Neural cell (in vitro differentiated cells): Measurements from ENCODE around the gene ADRA2A. TPM values are rescaled to one million over a fixed set of nuclear protein-coding genes. Genes with fewer than 3 reads are reported as not detected.

Source experiments
- H2AFZ ChIP-seq: fragments of 200-600, 300-800 bp; sonication (generic), shearing (Covaris generic); 2 replicates; pipeline ENCODE4 v1.6.0; 2014; ENCODE audit warnings: low read depth, mild to moderate bottlenecking, antibody characterized with exemption, low read length, moderate library complexity
- H3F3A ChIP-seq: fragments of 200-600 bp; shearing (Covaris generic); 2 replicates; pipeline ENCODE4 v1.6.1; 2016; ENCODE audit warnings: mild to moderate bottlenecking, moderate library complexity, mixed read lengths, antibody characterized with exemption, low read length; ENCODE audit not compliant: insufficient read depth, poor library complexity, severe bottlenecking
- H3K27ac ChIP-seq: fragments of 200-600, 300-800 bp; sonication (generic), shearing (Covaris generic); 2 replicates; pipeline ENCODE4 v1.5.1; 2014; ENCODE audit warnings: mild to moderate bottlenecking, low read length, moderate library complexity
- H3K27me3 ChIP-seq: fragments of 300-800, 200-600 bp; sonication (generic), shearing (Covaris generic); 2 replicates; pipeline ENCODE4 v1.6.0; 2014; ENCODE audit warnings: mild to moderate bottlenecking, low read depth, low read length, moderate library complexity; ENCODE audit not compliant: insufficient read depth
- H3K36me3 ChIP-seq: fragments of 300-800, 200-600 bp; sonication (generic), shearing (Covaris generic); 2 replicates; pipeline ENCODE4 v1.5.1; 2014; ENCODE audit warnings: mild to moderate bottlenecking, antibody characterized with exemption, low read length, moderate library complexity; ENCODE audit not compliant: insufficient read depth
- H3K4me2 ChIP-seq: fragments of 300-800, 200-600 bp; sonication (generic), shearing (Covaris generic); 2 replicates; pipeline ENCODE4 v1.6.0; 2014; ENCODE audit warnings: mild to moderate bottlenecking, low read length
- H3K4me3 ChIP-seq: fragments of 300-800, 200-600 bp; sonication (generic), shearing (Covaris generic); 2 replicates; pipeline ENCODE4 v1.5.1; 2014; ENCODE audit warnings: mild to moderate bottlenecking, low read length, moderate library complexity
- H3K79me2 ChIP-seq: fragments of 200-600 bp; shearing (Covaris generic); replicated peaks from 2 replicates; pipeline ENCODE4 v1.6.0; 2014; ENCODE audit warnings: mild to moderate bottlenecking, low read length, moderate library complexity; ENCODE audit not compliant: insufficient read depth
- H3K9ac ChIP-seq: fragments of 300-800, 200-600 bp; sonication (generic), shearing (Covaris generic); 2 replicates; pipeline ENCODE4 v1.6.1; 2016; ENCODE audit warnings: mild to moderate bottlenecking, low read length, mixed read lengths
- H3K9me2 ChIP-seq: fragments of 200-600 bp; shearing (Covaris generic); 2 replicates; pipeline ENCODE4 v1.6.1; 2016; ENCODE audit warnings: mild to moderate bottlenecking, low read length, mixed read lengths; ENCODE audit not compliant: insufficient read depth
- H3K9me3 ChIP-seq: fragments of 200-600, 300-800 bp; sonication (generic), shearing (Covaris generic); 2 replicates; pipeline ENCODE4 v1.6.1; 2016; ENCODE audit warnings: mild to moderate bottlenecking, mixed run types, low read length, moderate library complexity, mixed read lengths
- H4K20me1 ChIP-seq: fragments of 200-600 bp; shearing (Covaris generic); 2 replicates; pipeline ENCODE4 v1.6.1; 2016; ENCODE audit warnings: mild to moderate bottlenecking, mixed run types; ENCODE audit not compliant: insufficient read depth
- CTCF ChIP-seq: fragments of 450-650 bp; IDR thresholded peaks from 2 replicates; pipeline ENCODE4 v1.5.1; 2014; ENCODE audit warnings: antibody characterized with exemption, mild to moderate bottlenecking, moderate library complexity; ENCODE audit not compliant: poor library complexity, severe bottlenecking
- EP300 ChIP-seq: fragments of 450-650 bp; conservative IDR thresholded peaks from 2 replicates; pipeline ENCODE4 v1.6.1; 2014; ENCODE audit warnings: antibody characterized with exemption, mild to moderate bottlenecking, moderate library complexity; ENCODE audit not compliant: poor library complexity, severe bottlenecking
- EZH2 ChIP-seq: fragments of 200-600, 300-800 bp; shearing (Covaris generic), sonication (generic); IDR thresholded peaks from 2 replicates; pipeline ENCODE4 v1.6.1; 2014; ENCODE audit warnings: antibody characterized with exemption, low read length, borderline replicate concordance, mild to moderate bottlenecking; ENCODE audit not compliant: insufficient read depth, poor library complexity, severe bottlenecking
- MXI1 ChIP-seq: fragments of 450-650 bp; conservative IDR thresholded peaks from 2 replicates; pipeline ENCODE4 v1.6.1; 2014; ENCODE audit warnings: antibody characterized with exemption, mild to moderate bottlenecking; ENCODE audit not compliant: poor library complexity, severe bottlenecking
- POLR2AphosphoS5 ChIP-seq: IDR thresholded peaks from 2 replicates; pipeline ENCODE4 v1.6.1; 2012
- RAD21 ChIP-seq: fragments of 450-650 bp; conservative IDR thresholded peaks from 2 replicates; pipeline ENCODE4 v1.6.1; 2014; ENCODE audit warnings: antibody characterized with exemption, mild to moderate bottlenecking, moderate library complexity
- REST ChIP-seq: IDR thresholded peaks from 2 replicates; pipeline ENCODE4 v1.6.1; 2012; ENCODE audit warnings: borderline replicate concordance
- SMC3 ChIP-seq: fragments of 450-650 bp; conservative IDR thresholded peaks from 2 replicates; pipeline ENCODE4 v1.6.1; 2014; ENCODE audit warnings: antibody characterized with exemption, mild to moderate bottlenecking, moderate library complexity; ENCODE audit not compliant: poor library complexity
- TAF1 ChIP-seq: IDR thresholded peaks from 2 replicates; pipeline ENCODE4 v1.6.1; 2012; ENCODE audit warnings: low read depth
- polyA plus RNA-seq: library from polyadenylated mRNA; depleted of rRNA; stranded (reverse); fragments of >200 nt; gene quantifications from 2 replicates; pipeline ENCODE4 v1.2.3, GENCODE V29; 2014

ADRA2A gene
- polyA plus RNA-seq, 1 donor from 2014 or later = 2.5 TPM

DNA sequence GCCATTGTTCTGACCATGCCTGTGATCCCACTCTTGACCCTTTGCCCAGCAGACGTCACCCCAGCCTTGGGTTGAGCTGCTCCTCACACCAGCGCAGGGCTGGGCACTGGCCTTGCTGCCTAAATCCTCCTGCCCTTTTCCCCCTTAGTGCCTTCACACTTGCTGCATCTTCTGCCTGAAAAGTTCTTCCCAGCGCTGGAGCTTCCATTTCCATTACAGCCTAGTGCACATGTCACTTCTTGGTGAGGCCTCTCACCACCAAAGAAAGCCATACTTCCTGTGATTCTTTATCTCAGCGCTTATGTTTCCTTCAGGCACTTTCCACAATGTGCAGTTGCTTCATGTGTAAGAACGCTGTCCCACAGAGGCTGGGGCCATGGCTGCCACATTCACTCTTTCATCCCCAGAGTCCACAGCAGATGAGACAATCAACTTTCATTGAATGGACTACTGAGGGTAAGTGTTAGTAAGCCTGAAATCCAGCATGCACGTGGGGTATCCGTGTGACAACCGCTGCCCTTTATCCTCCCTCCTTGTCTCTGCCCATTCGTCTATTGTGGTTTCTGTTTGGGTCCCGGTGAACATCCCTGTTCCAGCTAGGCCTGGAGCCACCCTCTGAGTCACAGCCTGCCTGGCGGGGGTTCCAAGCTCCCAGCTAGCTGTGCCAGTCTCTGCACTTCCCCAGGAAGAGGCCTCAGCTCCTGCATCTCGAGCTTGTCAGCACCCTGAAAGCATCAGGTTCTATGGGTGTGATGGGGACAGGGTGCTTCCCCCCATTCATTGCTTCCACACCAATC, 37.3 kb downstream of the ADRA2A start:
- Histone ChIP-seq H3K9me2 (no peaks in the 10 kb centered on the region), H3K27me3 (no peaks in the 10 kb centered on the region), H4K20me1 (no peaks in the 10 kb centered on the region), H3K9ac (no peak overlapping the region), H3K9me3 (no peaks in the 10 kb centered on the region), H3K27ac (no peak overlapping the region), H3K79me2 (no peaks in the 10 kb centered on the region), H3F3A (no peaks in the 10 kb centered on the region), H3K4me2 (no peak overlapping the region), H3K36me3 (no peaks in the 10 kb centered on the region), H2AFZ (no peak overlapping the region), H3K4me3 (no peak overlapping the region)
- no peak for TF ChIP-seq EP300
- TF ChIP-seq TAF1 = no peak
- no peak for TF ChIP-seq EZH2
- no peak for TF ChIP-seq SMC3
- TF ChIP-seq POLR2AphosphoS5 = no peak
- no peak for TF ChIP-seq CTCF
- no peak for TF ChIP-seq RAD21
- TF ChIP-seq MXI1 = no peak
- no peak for TF ChIP-seq REST

GRCh38 chr10:111114758-111115500, 38.1 kb downstream of the ADRA2A start:
- Histone ChIP-seq H3K27me3 (no peaks in the 10 kb centered on the region), H3K4me3 (no peak overlapping the region)

More at GRCh38 chr10:111114758-111115500, 38.1 kb downstream of the ADRA2A start:
- H3K36me3 ChIP-seq = no peaks in the 10 kb centered on the region
- no peaks in the 10 kb centered on the region for H3F3A ChIP-seq
- TF ChIP-seq MXI1 (no peak), RAD21 (no peak), EP300 (no peak), REST (no peak), CTCF (no peak), EZH2 (no peak), POLR2AphosphoS5 (no peak)
- no peak overlapping the region for H2AFZ ChIP-seq
- no peaks in the 10 kb centered on the region for H4K20me1 ChIP-seq
- no peaks in the 10 kb centered on the region for H3K9me2 ChIP-seq
- no peak overlapping the region for H3K27ac ChIP-seq
- H3K9ac ChIP-seq = no peak overlapping the region
- no peak overlapping the region for H3K4me2 ChIP-seq
- H3K79me2 ChIP-seq = no peaks in the 10 kb centered on the region
- H3K9me3 ChIP-seq = no peaks in the 10 kb centered on the region
